ENCODE measurements around the gene TBC1D16. TPM values are rescaled to one million over a fixed set of nuclear protein-coding genes. Genes with fewer than 3 reads are reported as not detected.

The TBC1D16 gene
- total and polyA plus RNA-seq, 5 donors from 2014 or later, result 0.06 to 0.72 (median 0.13) TPM

- no peaks in the 10 kb centered on the region for H3K9me3 ChIP-seq (ENCODE audit: control insufficient read depth in 2 of 2, low read length in 2 of 2)
- DNase-seq (no peak), ATAC-seq (ENCODE audit: low read depth in 2 of 2) (no peak)
- Mint-ChIP-seq H3K9me3 (no peaks in the 10 kb centered on the region), H3K4me3 (no peak overlapping the region), H3K36me3 (no peaks in the 10 kb centered on the region), H3K4me1 (no peaks in the 10 kb centered on the region), H3K27ac (no peak overlapping the region), H3K27me3 (peaks cover 18% of the 10 kb centered on the region)
- no peak overlapping the region for H3K27ac ChIP-seq (ENCODE audit: insufficient read depth, low read length, poor library complexity, severe bottlenecking)
- H3K4me3 ChIP-seq (ENCODE audit: low read depth, low read length), result no peak overlapping the region
- H3K4me1 ChIP-seq (ENCODE audit: control insufficient read depth, insufficient read depth, low read length, poor library complexity, severe bottlenecking), result no peaks in the 10 kb centered on the region
- H3K27me3 ChIP-seq (ENCODE audit: control insufficient read depth, insufficient read depth, low read length), result no peaks in the 10 kb centered on the region
- no peaks in the 10 kb centered on the region for H3K36me3 ChIP-seq (ENCODE audit: control insufficient read depth, insufficient read depth, low read length)
Measured at GRCh38 chr17:79955167-79955549, 80.5 kb downstream of the TBC1D16 start.

GRCh38 chr17:79954281-79955166 is 81.1 kb downstream of the TBC1D16 start:
- H3K4me3 Mint-ChIP-seq, result no peak overlapping the region
- Histone ChIP-seq H3K27me3 (ENCODE audit: control insufficient read depth, insufficient read depth, low read length) (no peaks in the 10 kb centered on the region), H3K4me1 (ENCODE audit: control insufficient read depth, insufficient read depth, low read length, poor library complexity, severe bottlenecking) (no peaks in the 10 kb centered on the region), H3K27ac (ENCODE audit: insufficient read depth, low read length, poor library complexity, severe bottlenecking) (no peak overlapping the region), H3K36me3 (ENCODE audit: control insufficient read depth, insufficient read depth, low read length) (no peaks in the 10 kb centered on the region), H3K9me3 (ENCODE audit: control insufficient read depth in 2 of 2, low read length in 2 of 2) (no peaks in the 10 kb centered on the region), H3K4me3 (ENCODE audit: low read depth, low read length) (no peak overlapping the region)
- ATAC-seq (ENCODE audit: low read depth in 2 of 2), result no peak
- no peak overlapping the region for H3K27ac Mint-ChIP-seq
- H3K4me1 Mint-ChIP-seq, result no peaks in the 10 kb centered on the region
- no peak for DNase-seq
- no peaks in the 10 kb centered on the region for H3K9me3 Mint-ChIP-seq
- no peaks in the 10 kb centered on the region for H3K36me3 Mint-ChIP-seq
- peaks cover 18% of the 10 kb centered on the region for H3K27me3 Mint-ChIP-seq

GRCh38 chr17:79953335-79953734 is 82.3 kb downstream of the TBC1D16 start:
- Histone ChIP-seq H3K36me3 (ENCODE audit: control insufficient read depth, insufficient read depth, low read length) (no peaks in the 10 kb centered on the region), H3K9me3 (ENCODE audit: control insufficient read depth in 2 of 2, low read length in 2 of 2) (no peaks in the 10 kb centered on the region), H3K27me3 (ENCODE audit: control insufficient read depth, insufficient read depth, low read length) (no peaks in the 10 kb centered on the region), H3K27ac (ENCODE audit: insufficient read depth, low read length, poor library complexity, severe bottlenecking) (no peak overlapping the region), H3K4me1 (ENCODE audit: control insufficient read depth, insufficient read depth, low read length, poor library complexity, severe bottlenecking) (no peaks in the 10 kb centered on the region), H3K4me3 (ENCODE audit: low read depth, low read length) (no peak overlapping the region)
- Mint-ChIP-seq H3K9me3 (peaks cover 0 to under 1% (median 0%) of the 10 kb centered on the region in 7 donors), H3K4me3 (no peak overlapping the region), H3K36me3 (no peaks in the 10 kb centered on the region), H3K27me3 (peaks cover 11% of the 10 kb centered on the region), H3K27ac (no peak overlapping the region), H3K4me1 (no peaks in the 10 kb centered on the region)
- DNase-seq (no peak), ATAC-seq (ENCODE audit: low read depth in 2 of 2) (no peak)

- ATAC-seq (ENCODE audit: low read depth in 2 of 2) (no peak), DNase-seq (no peak)
- Histone ChIP-seq H3K27me3 (ENCODE audit: control insufficient read depth, insufficient read depth, low read length) (no peaks in the 10 kb centered on the region), H3K4me3 (ENCODE audit: low read depth, low read length) (no peak overlapping the region), H3K4me1 (ENCODE audit: control insufficient read depth, insufficient read depth, low read length, poor library complexity, severe bottlenecking) (no peaks in the 10 kb centered on the region), H3K27ac (ENCODE audit: insufficient read depth, low read length, poor library complexity, severe bottlenecking) (no peak overlapping the region), H3K9me3 (ENCODE audit: control insufficient read depth in 2 of 2, low read length in 2 of 2) (no peaks in the 10 kb centered on the region), H3K36me3 (ENCODE audit: control insufficient read depth, insufficient read depth, low read length) (no peaks in the 10 kb centered on the region)
- H3K9me3 Mint-ChIP-seq, result peaks cover 0 to 1% (median 0%) of the 10 kb centered on the region in 7 donors
- no peak overlapping the region for H3K4me3 Mint-ChIP-seq
- no peaks in the 10 kb centered on the region for H3K4me1 Mint-ChIP-seq
- H3K27me3 Mint-ChIP-seq, result peaks cover 11% of the 10 kb centered on the region
- H3K27ac Mint-ChIP-seq, result no peak overlapping the region
- no peaks in the 10 kb centered on the region for H3K36me3 Mint-ChIP-seq
Measured at GRCh38 chr17:79952901-79953300, 82.8 kb downstream of the TBC1D16 start.

GRCh38 chr17:79952265-79952877 is 83.3 kb downstream of the TBC1D16 start:
- Histone ChIP-seq H3K4me1 (ENCODE audit: control insufficient read depth, insufficient read depth, low read length, poor library complexity, severe bottlenecking) (no peaks in the 10 kb centered on the region), H3K27me3 (ENCODE audit: control insufficient read depth, insufficient read depth, low read length) (no peaks in the 10 kb centered on the region), H3K4me3 (ENCODE audit: low read depth, low read length) (no peak overlapping the region), H3K27ac (ENCODE audit: insufficient read depth, low read length, poor library complexity, severe bottlenecking) (no peak overlapping the region), H3K9me3 (ENCODE audit: control insufficient read depth in 2 of 2, low read length in 2 of 2) (no peaks in the 10 kb centered on the region), H3K36me3 (ENCODE audit: control insufficient read depth, insufficient read depth, low read length) (no peaks in the 10 kb centered on the region)
- ATAC-seq (ENCODE audit: low read depth in 2 of 2) (no peak), DNase-seq (no peak)
- H3K27ac Mint-ChIP-seq, result no peak overlapping the region
- H3K36me3 Mint-ChIP-seq, result no peaks in the 10 kb centered on the region
- H3K4me3 Mint-ChIP-seq, result no peak overlapping the region
- H3K4me1 Mint-ChIP-seq, result no peaks in the 10 kb centered on the region
- peaks cover 11% of the 10 kb centered on the region for H3K27me3 Mint-ChIP-seq
- peaks cover 0 to 1% (median 0%) of the 10 kb centered on the region in 7 donors for H3K9me3 Mint-ChIP-seq

- H3K36me3 ChIP-seq (ENCODE audit: control insufficient read depth, insufficient read depth, low read length), result no peaks in the 10 kb centered on the region
- no peak for DNase-seq
- no peak overlapping the region for H3K27ac ChIP-seq (ENCODE audit: insufficient read depth, low read length, poor library complexity, severe bottlenecking)
- H3K4me3 ChIP-seq (ENCODE audit: low read depth, low read length), result no peak overlapping the region
- no peak for ATAC-seq (ENCODE audit: low read depth in 2 of 2)
- Mint-ChIP-seq H3K9me3 (peaks cover 0 to 1% (median 0%) of the 10 kb centered on the region in 7 donors), H3K4me3 (no peak overlapping the region), H3K4me1 (no peaks in the 10 kb centered on the region), H3K27ac (no peak overlapping the region), H3K36me3 (no peaks in the 10 kb centered on the region), H3K27me3 (peaks cover 4% of the 10 kb centered on the region)
- H3K9me3 ChIP-seq (ENCODE audit: control insufficient read depth in 2 of 2, low read length in 2 of 2), result no peaks in the 10 kb centered on the region
- no peaks in the 10 kb centered on the region for H3K27me3 ChIP-seq (ENCODE audit: control insufficient read depth, insufficient read depth, low read length)
- H3K4me1 ChIP-seq (ENCODE audit: control insufficient read depth, insufficient read depth, low read length, poor library complexity, severe bottlenecking), result no peaks in the 10 kb centered on the region
Measured at GRCh38 chr17:79951361-79952264, 84.1 kb downstream of the TBC1D16 start.

GRCh38 chr17:79950751-79951150 is 84.9 kb downstream of the TBC1D16 start:
- peaks cover 0 to 1% (median 0%) of the 10 kb centered on the region in 7 donors for H3K9me3 Mint-ChIP-seq
- no peaks in the 10 kb centered on the region for H3K36me3 ChIP-seq (ENCODE audit: control insufficient read depth, insufficient read depth, low read length)
- peak overlapping the region in 1 of 3 donors; percentile 65 for H3K27ac Mint-ChIP-seq
- H3K27me3 ChIP-seq (ENCODE audit: control insufficient read depth, insufficient read depth, low read length), result no peaks in the 10 kb centered on the region
- H3K4me1 ChIP-seq (ENCODE audit: control insufficient read depth, insufficient read depth, low read length, poor library complexity, severe bottlenecking), result no peaks in the 10 kb centered on the region
- peaks cover 4% of the 10 kb centered on the region for H3K27me3 Mint-ChIP-seq
- H3K4me3 ChIP-seq (ENCODE audit: low read depth, low read length), result no peak overlapping the region
- no peak for ATAC-seq (ENCODE audit: low read depth in 2 of 2)
- H3K36me3 Mint-ChIP-seq, result no peaks in the 10 kb centered on the region
- no peak for DNase-seq
- no peaks in the 10 kb centered on the region for H3K9me3 ChIP-seq (ENCODE audit: control insufficient read depth in 2 of 2, low read length in 2 of 2)
- no peak overlapping the region for H3K4me3 Mint-ChIP-seq
- H3K4me1 Mint-ChIP-seq, result peaks cover 0 to 3% (median 0%) of the 10 kb centered on the region in 4 donors
- H3K27ac ChIP-seq (ENCODE audit: insufficient read depth, low read length, poor library complexity, severe bottlenecking), result no peak overlapping the region

All from CD4-positive, CD25-positive, alpha-beta regulatory T cell (primary cell).